ENCODE results near the gene MIB2. TPM values are rescaled to one million over a fixed set of nuclear protein-coding genes. Genes with fewer than 3 reads are reported as not detected.
A peak's percentile ranks its signal among the peaks of the same experiment; 100 is the strongest.

MIB2 gene
- total and polyA plus RNA-seq, 2 of the 4 experiments (the other 2 are of a cell fraction) = 17.2 to 47.8 TPM

- Histone ChIP-seq H3K4me3 (ENCODE audit: insufficient read depth, low read depth, low read length) (no peak overlapping the region), H4K8ac (ENCODE audit: low read depth in 2 of 2, low read length in 2 of 2) (no peak overlapping the region), H3K36me3 (ENCODE audit: control insufficient read depth, insufficient read depth, low read length) (no peaks in the 10 kb centered on the region), H3K27ac (ENCODE audit: insufficient read depth, low read length) (no peak overlapping the region), H3K27me3 (ENCODE audit: control insufficient read depth, insufficient read depth, low read length) (peaks cover 3% of the 10 kb centered on the region; the same call in 1 of the 2 replicates), H4K20me1 (ENCODE audit: insufficient read depth, low read length) (no peaks in the 10 kb centered on the region), H4K91ac (ENCODE audit: insufficient read depth, low read depth, low read length) (no peak overlapping the region), H3K4me2 (ENCODE audit: low read depth, low read length) (no peak overlapping the region), H3K9ac (ENCODE audit: low read depth, low read length) (no peak overlapping the region), H3K4ac (ENCODE audit: low read depth, low read length) (no peak overlapping the region), H2BK120ac (ENCODE audit: low read depth, low read length) (no peak overlapping the region), H3K23ac (ENCODE audit: low read depth, low read length) (no peak overlapping the region), H2BK5ac (ENCODE audit: low read depth, low read length, poor library complexity, severe bottlenecking) (no peak overlapping the region), H3K4me1 (ENCODE audit: control insufficient read depth, insufficient read depth, low read length) (peaks cover 3% of the 10 kb centered on the region; the same call in 1 of the 2 replicates), H3K18ac (ENCODE audit: low read depth, low read length) (no peak overlapping the region), H3K14ac (replicated peaks; ENCODE audit: low read depth, low read length) (no peak overlapping the region), H2AK9ac (replicated peaks; ENCODE audit: low read depth, low read length, poor library complexity) (peak overlapping the region; percentile 51), H2BK15ac (ENCODE audit: low read depth, low read length) (no peak overlapping the region), H3K56ac (ENCODE audit: extremely low read depth, insufficient read depth, low read length) (no peak overlapping the region; the same call in 1 of the 2 replicates), H3K9me3 (ENCODE audit: control insufficient read depth, insufficient read depth, low read length) (no peaks in the 10 kb centered on the region), H3K79me1 (ENCODE audit: low read depth in 1 of 2, low read length in 2 of 2) (no peaks in the 10 kb centered on the region), H2BK20ac (ENCODE audit: low read depth, low read length) (no peak overlapping the region), H2AFZ (replicated peaks; ENCODE audit: low read length, poor library complexity) (no peak overlapping the region), H3K9me1 (ENCODE audit: insufficient read depth, low read length) (no peaks in the 10 kb centered on the region), H4K5ac (ENCODE audit: low read depth, low read length) (no peak overlapping the region), H2AK5ac (ENCODE audit: low read depth, low read length) (no peak overlapping the region)
- TF ChIP-seq MAZ (IDR thresholded peaks at IDR 0.05; ENCODE audit: borderline replicate concordance, low read depth, low read length) (no peak), RFX5 (IDR thresholded peaks at IDR 0.05; ENCODE audit: low read depth, low read length) (no peak), SMC3 (IDR thresholded peaks at IDR 0.05; ENCODE audit: low read depth, low read length) (no peak), MAFK (IDR thresholded peaks at IDR 0.05; ENCODE audit: low read depth, low read length) (no peak), MXI1 (IDR thresholded peaks at IDR 0.05; ENCODE audit: borderline replicate concordance, low read depth, low read length) (no peak), POLR2A (IDR thresholded peaks at IDR 0.05; ENCODE audit: low read depth, low read length) (no peak), USF2 (IDR thresholded peaks at IDR 0.05; ENCODE audit: low read depth, low read length) (no peak), CHD1 (IDR thresholded peaks at IDR 0.05; ENCODE audit: low read depth, low read length) (no peak), RCOR1 (IDR thresholded peaks at IDR 0.05; ENCODE audit: insufficient replicate concordance, low read length) (no peak), RAD21 (IDR thresholded peaks at IDR 0.05; ENCODE audit: low read length) (no peak), FOS (IDR thresholded peaks at IDR 0.05; ENCODE audit: low read depth, low read length) (no peak), NFE2L2 (IDR thresholded peaks at IDR 0.05; ENCODE audit: low read depth, low read length) (no peak), CEBPB (IDR thresholded peaks at IDR 0.05; ENCODE audit: low read depth, low read length) (no peak), BHLHE40 (IDR thresholded peaks at IDR 0.05; ENCODE audit: low read depth, low read length) (no peak)
- TF ChIP-seq, protein P1, sequence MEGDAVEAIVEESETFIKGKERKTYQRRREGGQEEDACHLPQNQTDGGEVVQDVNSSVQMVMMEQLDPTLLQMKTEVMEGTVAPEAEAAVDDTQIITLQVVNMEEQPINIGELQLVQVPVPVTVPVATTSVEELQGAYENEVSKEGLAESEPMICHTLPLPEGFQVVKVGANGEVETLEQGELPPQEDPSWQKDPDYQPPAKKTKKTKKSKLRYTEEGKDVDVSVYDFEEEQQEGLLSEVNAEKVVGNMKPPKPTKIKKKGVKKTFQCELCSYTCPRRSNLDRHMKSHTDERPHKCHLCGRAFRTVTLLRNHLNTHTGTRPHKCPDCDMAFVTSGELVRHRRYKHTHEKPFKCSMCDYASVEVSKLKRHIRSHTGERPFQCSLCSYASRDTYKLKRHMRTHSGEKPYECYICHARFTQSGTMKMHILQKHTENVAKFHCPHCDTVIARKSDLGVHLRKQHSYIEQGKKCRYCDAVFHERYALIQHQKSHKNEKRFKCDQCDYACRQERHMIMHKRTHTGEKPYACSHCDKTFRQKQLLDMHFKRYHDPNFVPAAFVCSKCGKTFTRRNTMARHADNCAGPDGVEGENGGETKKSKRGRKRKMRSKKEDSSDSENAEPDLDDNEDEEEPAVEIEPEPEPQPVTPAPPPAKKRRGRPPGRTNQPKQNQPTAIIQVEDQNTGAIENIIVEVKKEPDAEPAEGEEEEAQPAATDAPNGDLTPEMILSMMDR (conservative IDR thresholded peaks at IDR 0.05; ENCODE audit: low read depth, low read length) = no peak
- TF ChIP-seq, protein P2, sequence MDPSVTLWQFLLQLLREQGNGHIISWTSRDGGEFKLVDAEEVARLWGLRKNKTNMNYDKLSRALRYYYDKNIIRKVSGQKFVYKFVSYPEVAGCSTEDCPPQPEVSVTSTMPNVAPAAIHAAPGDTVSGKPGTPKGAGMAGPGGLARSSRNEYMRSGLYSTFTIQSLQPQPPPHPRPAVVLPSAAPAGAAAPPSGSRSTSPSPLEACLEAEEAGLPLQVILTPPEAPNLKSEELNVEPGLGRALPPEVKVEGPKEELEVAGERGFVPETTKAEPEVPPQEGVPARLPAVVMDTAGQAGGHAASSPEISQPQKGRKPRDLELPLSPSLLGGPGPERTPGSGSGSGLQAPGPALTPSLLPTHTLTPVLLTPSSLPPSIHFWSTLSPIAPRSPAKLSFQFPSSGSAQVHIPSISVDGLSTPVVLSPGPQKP (IDR thresholded peaks at IDR 0.05; ENCODE audit: borderline replicate concordance, low read depth, low read length) = no peak
- dilution Hi-C loops (cut with HindIII; ENCODE audit: low sequenced_read_pairs, unreplicated experiment) (no loop called here), intact Hi-C loops (cut with micrococcal nuclease) (no loop called here), in situ Hi-C loops (cut with MboI; ENCODE audit: low sequenced_read_pairs) (no loop called here)
- CTCF ChIA-PET = no interaction called here
- no TSS peak for BruUV-seq (replicated peaks)
- ATAC-seq (ENCODE audit: low read depth) = no peak
- WGBS, 2 experiments (ENCODE audit: extremely low coverage in 2 of 2, insufficient read length in 1 of 2) = no CpG with 5 or more reads among the region's 15 CpGs
- POLR2A ChIA-PET (ENCODE audit: unreplicated experiment) = no interaction called here
- no peak for DNase-seq
These were observed 10.8 kb upstream of the MIB2 start for GRCh38 chr1:1604374-1605033.
